HepG2 (cell line): Measurements from ENCODE around the gene PRKD2. TPM values are rescaled to one million over a fixed set of nuclear protein-coding genes. Genes with fewer than 3 reads are reported as not detected.

Experiments used
- ATAC-seq: fragments of 200-7000 bp; cut with Tn5 transposase; 3 replicates; pipeline ENCODE4 v1.9.1; 2020; ENCODE audit warnings: mild to moderate bottlenecking, moderate library complexity
- BruUV-seq: library from RNA; stranded (reverse); fragments of 400-500 nt; replicated peaks from 2 replicates; lab custom pipeline; 2021; lab: Mats Ljungman, UMichigan
- CTCF ChIA-PET: fragments of 300-600 bp; formaldehyde crosslinking; extraction: SDS; loops from one replicate; lab custom pipeline; 2021; ENCODE audit warnings: low total read pairs, inconsistent platforms, low intra/inter-chr PET ratio; lab: Yijun Ruan, JAX
- POLR2A ChIA-PET: fragments of 350-600 bp; sonication (Branson Sonifier 250); formaldehyde crosslinking; loops from one replicate; lab custom pipeline; 2020; ENCODE audit warnings: antibody characterized with exemption, inconsistent platforms; lab: Yijun Ruan, JAX
- DNase-seq: peaks from one replicate; pipeline ENCODE4 v3.0.0-alpha.2; 2015; ENCODE audit warnings: low spot score
- FAIRE-seq: peaks from 3 replicates; lab custom pipeline; 2011; peaks lifted over from hg19 to GRCh38; lab: Jason Lieb, UNC
- H2AFZ ChIP-seq: one replicate; pipeline ENCODE4 v1.6.1; 2011; ENCODE audit warnings: low read length, inconsistent platforms
- H3K27ac ChIP-seq: fragments of 300-600 bp; 3 replicates; pipeline ENCODE4 v1.8.0; 2011; ENCODE audit warnings: mixed run types, mild to moderate bottlenecking, mixed read lengths, low read length, inconsistent platforms; ENCODE audit not compliant: insufficient read depth; ENCODE audit errors: extremely low read length
- H3K27me3 ChIP-seq, 2 experiments: fragments of 200-600 bp in 1 of 2; 2 replicates in 1 of 2; 3 replicates in 1 of 2; pipeline versions ENCODE4 v1.6.0 to v1.8.0; 2011; ENCODE audit warnings: low read length in 2 of 2, mild to moderate bottlenecking in 2 of 2, moderate library complexity in 2 of 2, inconsistent platforms in 1 of 2; ENCODE audit not compliant: insufficient read depth in 2 of 2, control insufficient read depth in 1 of 2
- H3K36me3 ChIP-seq, 2 experiments: fragments of 200-600 bp in 1 of 2; replicated peaks in 1 of 2; 2 replicates in 1 of 2; 3 replicates in 1 of 2; pipeline versions ENCODE4 v1.5.1 to v1.8.0; 2011; ENCODE audit warnings: low read length in 2 of 2, inconsistent platforms in 1 of 2; ENCODE audit not compliant: insufficient read depth in 2 of 2, control insufficient read depth in 1 of 2
- H3K4me1 ChIP-seq: 2 replicates; pipeline ENCODE4 v1.5.1; 2012; ENCODE audit warnings: low read length, inconsistent platforms; ENCODE audit not compliant: insufficient read depth
- H3K4me2 ChIP-seq: 2 replicates; pipeline ENCODE4 v1.6.0; 2011; ENCODE audit warnings: low read depth, low read length, inconsistent platforms
- H3K4me3 ChIP-seq, 3 experiments: fragments of 200-600 bp in 1 of 3; sonication (generic), shearing (Covaris generic) in 1 of 3; replicated peaks in 1 of 3; 2 replicates each; pipeline ENCODE4 v1.5.1; 2011 to 2016; ENCODE audit warnings: low read length in 3 of 3, inconsistent platforms in 2 of 3, low read depth in 2 of 3, mild to moderate bottlenecking in 2 of 3, control low read depth in 1 of 3, mixed read lengths in 1 of 3; ENCODE audit not compliant: insufficient read depth in 1 of 3
- H3K79me2 ChIP-seq: one replicate; pipeline ENCODE4 v1.6.1; 2011; ENCODE audit warnings: low read length, inconsistent platforms; ENCODE audit not compliant: insufficient read depth
- H3K9ac ChIP-seq: 2 replicates; pipeline ENCODE4 v1.6.0; 2011; ENCODE audit warnings: mild to moderate bottlenecking, low read depth, low read length, inconsistent platforms; ENCODE audit not compliant: insufficient read depth
- H3K9me3 ChIP-seq: 2 replicates; pipeline ENCODE4 v1.5.1; 2012; ENCODE audit warnings: mild to moderate bottlenecking, low read length
- H4K20me1 ChIP-seq: 2 replicates; pipeline ENCODE4 v1.6.0; 2011; ENCODE audit warnings: inconsistent platforms, mild to moderate bottlenecking, low read length, moderate library complexity; ENCODE audit not compliant: insufficient read depth
- CHCHD3 ChIP-seq: sonication (generic); formaldehyde crosslinking; IDR thresholded peaks from 2 replicates; pipeline ENCODE4 v1.8.0; 2022; ENCODE audit warnings: mild to moderate bottlenecking, missing genetic modification reagents, moderate library complexity
- ELF3 ChIP-seq: IDR thresholded peaks from 2 replicates; pipeline ENCODE4 v1.6.1; 2016; ENCODE audit warnings: missing genetic modification reagents, missing compliant biosample characterization
- ZFP62 ChIP-seq: sonication (generic); formaldehyde crosslinking; IDR thresholded peaks from 2 replicates; pipeline ENCODE4 v1.4.0; 2020; ENCODE audit warnings: missing genetic modification reagents
- ZNF24 ChIP-seq: fragments of 450-650 bp; IDR thresholded peaks from 2 replicates; pipeline ENCODE4 v1.6.1; 2017; ENCODE audit warnings: antibody characterized with exemption, mild to moderate bottlenecking
- ZNF558 ChIP-seq: sonication (generic); formaldehyde crosslinking; IDR thresholded peaks from 2 replicates; pipeline ENCODE4 v1.9.0; 2022; ENCODE audit warnings: mild to moderate bottlenecking, missing genetic modification reagents, borderline replicate concordance
- ZNF564 ChIP-seq: sonication (generic); formaldehyde crosslinking; IDR thresholded peaks from 2 replicates; pipeline ENCODE4 v1.8.1; 2023; ENCODE audit warnings: mild to moderate bottlenecking, missing genetic modification reagents
- ZSCAN12 ChIP-seq: sonication (generic); formaldehyde crosslinking; IDR thresholded peaks from 2 replicates; pipeline ENCODE4 v1.9.0; 2021; ENCODE audit warnings: mild to moderate bottlenecking, missing genetic modification reagents
- WGBS: methylation state at CpG from one replicate; pipeline ENCODE4 v1.1.6; 2017; ENCODE audit warnings: low lambda C conversion rate; 5-methylcytosine and 5-hydroxymethylcytosine counted together
- in situ Hi-C: cut with HindIII; loops from 2 replicates; pipeline ENCODE4 v1.10.0; 2017; ENCODE audit warnings: low pct_unique_long_range_greater_than_20kb; ENCODE audit not compliant: extremely low pct_ligation_motif_present
- intact Hi-C: fragments of 100-400 bp; cut with micrococcal nuclease; formaldehyde crosslinking; loops from one replicate; pipeline ENCODE4 v1.10.0; 2022; ENCODE audit not compliant: unreplicated experiment
- polyA plus RNA-seq, 8 experiments: library from polyadenylated mRNA; depleted of rRNA in 3 of 8; stranded (reverse) in 7 of 8; unstranded in 1 of 8; fragments of >200 nt; fragmentation: Illumina TruSeq in 4 of 8; extraction: Trizol in 4 of 8; gene quantifications; 2 replicates each; pipeline versions ENCODE4 v1.2.1 to v1.2.3, GENCODE V29; 2011 to 2016; ENCODE audit warnings: low read depth in 4 of 8, missing spikeins in 1 of 8, mixed read lengths in 1 of 8; ENCODE audit not compliant: insufficient read depth in 1 of 8
- total RNA-seq, 5 experiments: library from RNA; depleted of rRNA; stranded (reverse); fragments of >200 nt; fragmentation: Illumina TruSeq; extraction: Trizol; gene quantifications; 2 replicates each; pipeline ENCODE4 v1.2.3, GENCODE V29; 2016; ENCODE audit warnings: low read depth in 1 of 5
- TF ChIP-seq, protein P1 (sequence below): sonication (generic); formaldehyde crosslinking; IDR thresholded peaks from 2 replicates; pipeline ENCODE4 v1.4.0; 2020; ENCODE audit warnings: missing genetic modification reagents
- TF ChIP-seq, protein P2 (sequence below): sonication (generic); formaldehyde crosslinking; IDR thresholded peaks from 2 replicates; pipeline ENCODE4 v1.8.1; 2023; ENCODE audit warnings: missing genetic modification reagents, inconsistent platforms, borderline replicate concordance

PRKD2 gene
- total and polyA plus RNA-seq, 2 of the 13 experiments (the other 11 are each of a cell fraction or from before 2014, with no cell fraction given), result 6.7 to 7.3 TPM

DNA sequence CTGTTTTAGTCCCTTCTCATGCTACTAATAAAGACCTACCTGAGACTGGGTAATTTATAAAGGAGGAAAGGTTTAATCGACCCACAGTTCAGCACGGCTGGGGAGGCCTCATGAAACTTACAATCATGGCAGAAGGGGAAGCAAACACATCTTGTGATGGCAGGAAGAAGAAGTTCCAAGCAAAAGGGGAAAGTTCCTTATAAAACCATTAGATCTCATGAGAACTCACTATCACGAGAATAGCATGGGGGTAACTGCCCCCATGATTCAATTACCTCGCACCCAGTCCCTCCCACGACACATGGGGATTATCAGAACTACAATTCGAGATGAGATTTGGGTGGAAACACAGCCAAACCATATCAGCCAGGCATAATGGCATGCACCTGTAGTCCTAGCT is 42.3 kb upstream of the PRKD2 start (continued):
- TF ChIP-seq, protein P1, sequence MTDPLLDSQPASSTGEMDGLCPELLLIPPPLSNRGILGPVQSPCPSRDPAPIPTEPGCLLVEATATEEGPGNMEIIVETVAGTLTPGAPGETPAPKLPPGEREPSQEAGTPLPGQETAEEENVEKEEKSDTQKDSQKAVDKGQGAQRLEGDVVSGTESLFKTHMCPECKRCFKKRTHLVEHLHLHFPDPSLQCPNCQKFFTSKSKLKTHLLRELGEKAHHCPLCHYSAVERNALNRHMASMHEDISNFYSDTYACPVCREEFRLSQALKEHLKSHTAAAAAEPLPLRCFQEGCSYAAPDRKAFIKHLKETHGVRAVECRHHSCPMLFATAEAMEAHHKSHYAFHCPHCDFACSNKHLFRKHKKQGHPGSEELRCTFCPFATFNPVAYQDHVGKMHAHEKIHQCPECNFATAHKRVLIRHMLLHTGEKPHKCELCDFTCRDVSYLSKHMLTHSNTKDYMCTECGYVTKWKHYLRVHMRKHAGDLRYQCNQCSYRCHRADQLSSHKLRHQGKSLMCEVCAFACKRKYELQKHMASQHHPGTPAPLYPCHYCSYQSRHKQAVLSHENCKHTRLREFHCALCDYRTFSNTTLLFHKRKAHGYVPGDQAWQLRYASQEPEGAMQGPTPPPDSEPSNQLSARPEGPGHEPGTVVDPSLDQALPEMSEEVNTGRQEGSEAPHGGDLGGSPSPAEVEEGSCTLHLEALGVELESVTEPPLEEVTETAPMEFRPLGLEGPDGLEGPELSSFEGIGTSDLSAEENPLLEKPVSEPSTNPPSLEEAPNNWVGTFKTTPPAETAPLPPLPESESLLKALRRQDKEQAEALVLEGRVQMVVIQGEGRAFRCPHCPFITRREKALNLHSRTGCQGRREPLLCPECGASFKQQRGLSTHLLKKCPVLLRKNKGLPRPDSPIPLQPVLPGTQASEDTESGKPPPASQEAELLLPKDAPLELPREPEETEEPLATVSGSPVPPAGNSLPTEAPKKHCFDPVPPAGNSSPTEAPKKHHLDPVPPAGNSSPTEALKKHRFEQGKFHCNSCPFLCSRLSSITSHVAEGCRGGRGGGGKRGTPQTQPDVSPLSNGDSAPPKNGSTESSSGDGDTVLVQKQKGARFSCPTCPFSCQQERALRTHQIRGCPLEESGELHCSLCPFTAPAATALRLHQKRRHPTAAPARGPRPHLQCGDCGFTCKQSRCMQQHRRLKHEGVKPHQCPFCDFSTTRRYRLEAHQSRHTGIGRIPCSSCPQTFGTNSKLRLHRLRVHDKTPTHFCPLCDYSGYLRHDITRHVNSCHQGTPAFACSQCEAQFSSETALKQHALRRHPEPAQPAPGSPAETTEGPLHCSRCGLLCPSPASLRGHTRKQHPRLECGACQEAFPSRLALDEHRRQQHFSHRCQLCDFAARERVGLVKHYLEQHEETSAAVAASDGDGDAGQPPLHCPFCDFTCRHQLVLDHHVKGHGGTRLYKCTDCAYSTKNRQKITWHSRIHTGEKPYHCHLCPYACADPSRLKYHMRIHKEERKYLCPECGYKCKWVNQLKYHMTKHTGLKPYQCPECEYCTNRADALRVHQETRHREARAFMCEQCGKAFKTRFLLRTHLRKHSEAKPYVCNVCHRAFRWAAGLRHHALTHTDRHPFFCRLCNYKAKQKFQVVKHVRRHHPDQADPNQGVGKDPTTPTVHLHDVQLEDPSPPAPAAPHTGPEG (CRISPR knock-in tag), result no peak
- TF ChIP-seq ZNF564 (no peak), ELF3 (CRISPR knock-in tag) (no peak), ZNF558 (CRISPR knock-in tag) (no peak)
- TF ChIP-seq, all 625 proteins: peak for 0

DNA sequence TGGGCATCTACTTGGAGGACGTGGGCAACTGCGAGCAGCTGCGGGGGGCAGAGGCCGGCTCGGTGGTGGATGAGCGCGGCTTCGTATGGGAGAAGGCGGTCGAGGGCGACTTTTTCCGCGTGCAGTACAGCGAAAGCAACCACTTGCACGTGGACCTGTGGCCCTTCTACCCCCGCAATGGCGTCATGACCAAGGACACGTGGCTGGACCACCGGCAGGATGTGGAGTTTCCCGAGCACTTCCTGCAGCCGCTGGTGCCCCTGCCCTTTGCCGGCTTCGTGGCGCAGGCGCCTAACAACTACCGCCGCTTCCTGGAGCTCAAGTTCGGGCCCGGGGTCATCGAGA is 39.6 kb upstream of the PRKD2 start:
- 97% methylated on average over 24 of the region's 30 CpGs for WGBS
- H3K4me1 ChIP-seq, result peaks cover 24% of the 10 kb centered on the region
- no peak for FAIRE-seq
- no TSS peak for BruUV-seq
- in situ Hi-C loops (no loop called here), intact Hi-C loops (loop anchor here (5.0 kb wide), 1 partner anchor 86 kb away; no protein-coding TSS in a partner anchor)
- H3K9me3 ChIP-seq, result no peaks in the 10 kb centered on the region
- CTCF ChIA-PET, result interaction anchor here (1.3 to 2.1 kb wide), 2 partner anchors 10 to 84 kb away, joined by 8 to 21 read pairs; no protein-coding TSS in a partner anchor
- no peak overlapping the region for H3K4me2 ChIP-seq
- POLR2A ChIA-PET, result no interaction called here
- no peak for ATAC-seq
- H3K79me2 ChIP-seq, result no peaks in the 10 kb centered on the region
- H4K20me1 ChIP-seq, result no peaks in the 10 kb centered on the region
- no peak overlapping the region for H3K4me3 ChIP-seq
- H3K9ac ChIP-seq, result no peak overlapping the region
- H3K27me3 ChIP-seq, result no peaks in the 10 kb centered on the region
- 0 out of 5 replicates have a peak, but pooled peaks cover 0 to 4% of the 10 kb centered on the region in 2 experiments for H3K36me3 ChIP-seq
- no peak for DNase-seq
- no peak overlapping the region for H2AFZ ChIP-seq
- H3K27ac ChIP-seq, result no peak overlapping the region
- TF ChIP-seq, protein P2, sequence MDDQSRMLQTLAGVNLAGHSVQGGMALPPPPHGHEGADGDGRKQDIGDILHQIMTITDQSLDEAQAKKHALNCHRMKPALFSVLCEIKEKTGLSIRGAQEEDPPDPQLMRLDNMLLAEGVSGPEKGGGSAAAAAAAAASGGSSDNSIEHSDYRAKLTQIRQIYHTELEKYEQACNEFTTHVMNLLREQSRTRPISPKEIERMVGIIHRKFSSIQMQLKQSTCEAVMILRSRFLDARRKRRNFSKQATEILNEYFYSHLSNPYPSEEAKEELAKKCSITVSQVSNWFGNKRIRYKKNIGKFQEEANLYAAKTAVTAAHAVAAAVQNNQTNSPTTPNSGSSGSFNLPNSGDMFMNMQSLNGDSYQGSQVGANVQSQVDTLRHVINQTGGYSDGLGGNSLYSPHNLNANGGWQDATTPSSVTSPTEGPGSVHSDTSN (CRISPR knock-in tag), result no peak
- TF ChIP-seq ZSCAN12 (CRISPR knock-in tag), result no peak
- no peak for TF ChIP-seq CHCHD3 (CRISPR knock-in tag)
- no peak for TF ChIP-seq ZFP62
- no peak for TF ChIP-seq ZNF24
